MM.1S (cell line): ENCODE results near the gene PPP1R18.
"Not testable (repeated sequence)": the region's sequence is repeated elsewhere in the genome, so short reads cannot be mapped to it uniquely, and the experiment has no call there.

ENCODE experiments used
- DNase-seq: peaks from one replicate; pipeline ENCODE4 v3.0.0-alpha.2; 2015
- H2AFZ ChIP-seq: fragments of 300-600 bp; sonication (generic); 2 replicates; pipeline ENCODE4 v1.6.0; 2016; ENCODE audit warnings: antibody characterized with exemption, low read length
- H3F3A ChIP-seq: fragments of 300-600 bp; sonication (generic); 2 replicates; pipeline ENCODE4 v1.6.1; 2016; ENCODE audit warnings: mild to moderate bottlenecking, antibody characterized with exemption, low read length, moderate library complexity, mixed read lengths; ENCODE audit not compliant: insufficient read depth
- H3K27ac ChIP-seq: fragments of 300-600 bp; sonication (generic); 2 replicates; pipeline ENCODE4 v1.5.1; 2016; ENCODE audit warnings: mild to moderate bottlenecking, low read length
- H3K27me3 ChIP-seq: fragments of 300-600 bp; sonication (generic); replicated peaks from 2 replicates; pipeline ENCODE4 v1.6.0; 2016; ENCODE audit warnings: low read length; ENCODE audit not compliant: insufficient read depth
- H3K36me3 ChIP-seq: fragments of 300-600 bp; sonication (generic); replicated peaks from 2 replicates; pipeline ENCODE4 v1.6.1; 2016; ENCODE audit warnings: mild to moderate bottlenecking, low read length, mixed read lengths; ENCODE audit not compliant: insufficient read depth
- H3K4me1 ChIP-seq: fragments of 300-600 bp; sonication (generic); 2 replicates; pipeline ENCODE4 v1.6.1; 2016; ENCODE audit warnings: low read length, mixed read lengths
- H3K4me2 ChIP-seq: fragments of 300-600 bp; sonication (generic); 2 replicates; pipeline ENCODE4 v1.6.0; 2016; ENCODE audit warnings: low read depth, low read length
- H3K4me3 ChIP-seq: fragments of 300-600 bp; sonication (generic); 2 replicates; pipeline ENCODE4 v1.5.1; 2016; ENCODE audit warnings: low read length, mixed read lengths
- H3K79me2 ChIP-seq: fragments of 300-600 bp; sonication (generic); 2 replicates; pipeline ENCODE4 v1.6.1; 2016; ENCODE audit warnings: mixed run types, low read length, mixed read lengths
- H3K9ac ChIP-seq: fragments of 300-600 bp; sonication (generic); 2 replicates; pipeline ENCODE4 v1.6.1; 2016; ENCODE audit warnings: low read length, mixed read lengths
- H3K9me2 ChIP-seq: fragments of 300-600 bp; sonication (generic); replicated peaks from 2 replicates; pipeline ENCODE4 v1.6.1; 2016; ENCODE audit warnings: mild to moderate bottlenecking, low read length, mixed read lengths; ENCODE audit not compliant: insufficient read depth
- H3K9me3 ChIP-seq: fragments of 300-600 bp; sonication (generic); replicated peaks from 2 replicates; pipeline ENCODE4 v1.6.1; 2016; ENCODE audit warnings: mild to moderate bottlenecking, low read length, mixed read lengths; ENCODE audit not compliant: insufficient read depth
- H4K20me1 ChIP-seq: fragments of 300-600 bp; sonication (generic); 2 replicates; pipeline ENCODE4 v1.6.1; 2016; ENCODE audit warnings: mild to moderate bottlenecking, low read length, moderate library complexity, mixed read lengths; ENCODE audit not compliant: insufficient read depth
- CTCF ChIP-seq: fragments of 300-600 bp; sonication (generic); IDR thresholded peaks from 2 replicates; pipeline ENCODE4 v1.5.1; 2016; ENCODE audit warnings: antibody characterized with exemption, low read length, mixed read lengths
- EZH2 ChIP-seq: fragments of 300-600 bp; sonication (generic); optimal IDR thresholded peaks from 2 replicates; pipeline ENCODE3; 2017; ENCODE audit warnings: low read depth, mild to moderate bottlenecking, antibody characterized with exemption, low read length, mixed read lengths
- EZH2phosphoT487 ChIP-seq: fragments of 300-600 bp; sonication (generic); IDR thresholded peaks from 2 replicates; pipeline ENCODE4 v1.6.1; 2018; ENCODE audit warnings: antibody characterized with exemption, low read length

Gene PPP1R18

GRCh38 chr6:30664994-30665767, 21.3 kb downstream of the PPP1R18 start:
- Histone ChIP-seq H2AFZ (no peak overlapping the region), H4K20me1 (no peaks in the 10 kb centered on the region), H3K4me3 (no peak overlapping the region), H3K9ac (no peak overlapping the region), H3K27me3 (no peaks in the 10 kb centered on the region), H3K4me1 (no peaks in the 10 kb centered on the region), H3K9me3 (no peaks in the 10 kb centered on the region), H3K36me3 (no peaks in the 10 kb centered on the region; the same call in 1 of the 2 replicates), H3K4me2 (no peak overlapping the region), H3F3A (no peaks in the 10 kb centered on the region), H3K27ac (no peak overlapping the region), H3K79me2 (0 out of 2 replicates have a peak, but pooled peaks cover under 1% of the 10 kb centered on the region), H3K9me2 (no peaks in the 10 kb centered on the region)
- no peak for TF ChIP-seq EZH2
- no peak for DNase-seq

GRCh38 chr6:30657922-30658321, 28.5 kb downstream of the PPP1R18 start:
- not testable (repeated sequence) for H3K4me1 ChIP-seq, H4K20me1 ChIP-seq, H3K4me2 ChIP-seq, H3K79me2 ChIP-seq, H3F3A ChIP-seq, H3K27ac ChIP-seq, H3K4me3 ChIP-seq, H2AFZ ChIP-seq, H3K9me2 ChIP-seq, H3K9ac ChIP-seq, H3K27me3 ChIP-seq, H3K36me3 ChIP-seq, DNase-seq, H3K9me3 ChIP-seq

GRCh38 chr6:30657454-30657853, 29.0 kb downstream of the PPP1R18 start:
- Histone ChIP-seq H3K9me3 (no peaks in the 10 kb centered on the region), H3K4me3 (no peak overlapping the region)

GRCh38 chr6:30656513-30656912, 29.9 kb downstream of the PPP1R18 start:
- H3K4me3 ChIP-seq = no peak overlapping the region
- H3K79me2 ChIP-seq = no peaks in the 10 kb centered on the region
- no peak overlapping the region for H3K9ac ChIP-seq
- DNase-seq = no peak
- H3F3A ChIP-seq = peaks cover 4% of the 10 kb centered on the region; the same call in 1 of the 2 replicates
- H4K20me1 ChIP-seq = no peaks in the 10 kb centered on the region
- no peaks in the 10 kb centered on the region; the same call in 1 of the 2 replicates for H3K36me3 ChIP-seq
- no peak overlapping the region for H3K27ac ChIP-seq
- no peak overlapping the region for H2AFZ ChIP-seq
- H3K4me2 ChIP-seq = no peak overlapping the region
- no peaks in the 10 kb centered on the region for H3K9me2 ChIP-seq
- no peaks in the 10 kb centered on the region for H3K9me3 ChIP-seq
- H3K4me1 ChIP-seq = no peaks in the 10 kb centered on the region
- no peak for TF ChIP-seq CTCF
- TF ChIP-seq EZH2phosphoT487 = no peak
- no peak for TF ChIP-seq EZH2
- H3K27me3 ChIP-seq = no peaks in the 10 kb centered on the region

More at GRCh38 chr6:30657454-30657853, 29.0 kb downstream of the PPP1R18 start:
- Histone ChIP-seq H3K9ac (no peak overlapping the region), H3K4me2 (no peak overlapping the region), H3K27ac (no peak overlapping the region), H3K4me1 (no peaks in the 10 kb centered on the region), H2AFZ (no peak overlapping the region), H3F3A (no peaks in the 10 kb centered on the region; the same call in 1 of the 2 replicates), H4K20me1 (no peaks in the 10 kb centered on the region), H3K27me3 (no peaks in the 10 kb centered on the region), H3K9me2 (no peaks in the 10 kb centered on the region), H3K79me2 (no peaks in the 10 kb centered on the region), H3K36me3 (no peaks in the 10 kb centered on the region; the same call in 1 of the 2 replicates)
- TF ChIP-seq CTCF (no peak), EZH2phosphoT487 (no peak), EZH2 (no peak)
- no peak for DNase-seq
